Measurements from ENCODE around the gene FAM241A. TPM values are rescaled to one million over a fixed set of nuclear protein-coding genes. Genes with fewer than 3 reads are reported as not detected.

FAM241A gene
- total and polyA plus RNA-seq, 2 of the 13 experiments (the other 11 are each of a cell fraction or from before 2014, with no cell fraction given): 0.61 to 0.69 TPM

- TF ChIP-seq SP5 (CRISPR knock-in tag; IDR thresholded peaks at IDR 0.05; ENCODE audit: borderline replicate concordance, low read depth) (no peak), CREB3 (CRISPR knock-in tag; IDR thresholded peaks at IDR 0.05) (no peak), ZNF850 (CRISPR knock-in tag; conservative IDR thresholded peaks at IDR 0.05) (no peak), CHD4 (IDR thresholded peaks at IDR 0.05; ENCODE audit: borderline replicate concordance, low read length) (no peak), CERS6 (CRISPR knock-in tag; IDR thresholded peaks at IDR 0.05) (no peak), HDAC1 (CRISPR knock-in tag; IDR thresholded peaks at IDR 0.05) (no peak), BATF2 (CRISPR knock-in tag; IDR thresholded peaks at IDR 0.05) (no peak), BRD4 (CRISPR knock-in tag; IDR thresholded peaks at IDR 0.05) (no peak), NAIF1 (CRISPR knock-in tag; IDR thresholded peaks at IDR 0.05; ENCODE audit: borderline replicate concordance) (no peak), ZNF629 (CRISPR knock-in tag; conservative IDR thresholded peaks at IDR 0.05) (no peak), SMC3 (IDR thresholded peaks at IDR 0.05; ENCODE audit: low read length) (no peak)
Measured at GRCh38 chr4:112238833-112239232, 93.6 kb downstream of the FAM241A start (continued).

Other genes starting within 250 kb of the FAM241A start
- gene AP1AR, start 86.3 kb downstream of the FAM241A start, total RNA-seq (2016; rRNA removed; fragmentation: Illumina TruSeq; extraction: Trizol): 39.9 and 43.5 TPM in 2 replicates
- 18.7 and 24.9 TPM in 2 replicates for gene AP1AR, start 86.3 kb downstream of the FAM241A start, polyA plus RNA-seq (2011; rRNA removed)
- 8.5 and 13.7 TPM in 2 replicates for gene TIFA, start 140.4 kb downstream of the FAM241A start, total RNA-seq (2016; rRNA removed; fragmentation: Illumina TruSeq; extraction: Trizol)
- gene TIFA, start 140.4 kb downstream of the FAM241A start, polyA plus RNA-seq (2011; rRNA removed): 2.6 and 2.9 TPM in 2 replicates
- gene ALPK1, start 151.9 kb downstream of the FAM241A start, total RNA-seq (2016; rRNA removed; fragmentation: Illumina TruSeq; extraction: Trizol): 1.3 and 1.5 TPM in 2 replicates
- 0.61 and 0.89 TPM in 2 replicates for gene ALPK1, start 151.9 kb downstream of the FAM241A start, polyA plus RNA-seq (2011; rRNA removed)

Measured in HepG2 (cell line).